Measurements from ENCODE around the gene AUTS2.

GRCh38 chr7:70043015-70043538 lies 444.8 kb downstream of the AUTS2 start:
- TF ChIP-seq CTCF (optimal IDR thresholded peaks at IDR 0.05 in 1 of 3, IDR thresholded peaks at IDR 0.05 in 1 of 3, conservative IDR thresholded peaks at IDR 0.05 in 1 of 3; ENCODE audit: extremely low read depth in 1 of 3, insufficient read depth in 2 of 3, low read length in 3 of 3): no peak
- no peak for TF ChIP-seq EZH2 (IDR thresholded peaks at IDR 0.05; ENCODE audit: low read length)
